ENCODE data around the gene LHPP.

Gene LHPP

DNA sequence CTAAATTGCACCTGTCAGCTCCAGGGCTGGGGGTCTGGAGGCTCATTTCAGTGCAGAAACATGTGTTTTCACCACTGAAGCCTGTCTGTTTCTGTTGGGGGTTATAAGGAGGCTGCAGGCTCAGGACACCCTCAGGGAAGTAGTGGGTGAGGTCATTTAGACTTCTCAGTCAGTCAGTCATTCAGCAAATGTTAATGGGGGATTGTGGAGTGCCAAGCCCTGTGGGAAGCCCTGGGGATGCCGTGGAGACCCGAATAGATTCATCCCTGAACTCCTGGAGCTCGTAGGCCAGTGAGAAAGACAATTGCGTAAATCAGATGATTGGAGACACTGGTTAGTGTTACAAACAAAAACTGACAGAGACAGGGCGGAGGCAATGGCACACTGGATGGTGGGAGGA is 19.2 kb downstream of the LHPP start:
- H3K27me3 ChIP-seq (ENCODE audit: insufficient read depth, poor library complexity, severe bottlenecking) = no peaks in the 10 kb centered on the region
- no peaks in the 10 kb centered on the region for H3K36me3 ChIP-seq (ENCODE audit: low read depth)
- H3K4me3 ChIP-seq (ENCODE audit: severe bottlenecking) = no peak overlapping the region
- DNase-seq (ENCODE audit: low spot score) (no peak), ATAC-seq (ENCODE audit: low read depth) (no peak)
- TF ChIP-seq, protein P1, sequence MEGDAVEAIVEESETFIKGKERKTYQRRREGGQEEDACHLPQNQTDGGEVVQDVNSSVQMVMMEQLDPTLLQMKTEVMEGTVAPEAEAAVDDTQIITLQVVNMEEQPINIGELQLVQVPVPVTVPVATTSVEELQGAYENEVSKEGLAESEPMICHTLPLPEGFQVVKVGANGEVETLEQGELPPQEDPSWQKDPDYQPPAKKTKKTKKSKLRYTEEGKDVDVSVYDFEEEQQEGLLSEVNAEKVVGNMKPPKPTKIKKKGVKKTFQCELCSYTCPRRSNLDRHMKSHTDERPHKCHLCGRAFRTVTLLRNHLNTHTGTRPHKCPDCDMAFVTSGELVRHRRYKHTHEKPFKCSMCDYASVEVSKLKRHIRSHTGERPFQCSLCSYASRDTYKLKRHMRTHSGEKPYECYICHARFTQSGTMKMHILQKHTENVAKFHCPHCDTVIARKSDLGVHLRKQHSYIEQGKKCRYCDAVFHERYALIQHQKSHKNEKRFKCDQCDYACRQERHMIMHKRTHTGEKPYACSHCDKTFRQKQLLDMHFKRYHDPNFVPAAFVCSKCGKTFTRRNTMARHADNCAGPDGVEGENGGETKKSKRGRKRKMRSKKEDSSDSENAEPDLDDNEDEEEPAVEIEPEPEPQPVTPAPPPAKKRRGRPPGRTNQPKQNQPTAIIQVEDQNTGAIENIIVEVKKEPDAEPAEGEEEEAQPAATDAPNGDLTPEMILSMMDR (IDR thresholded peaks at IDR 0.05; ENCODE audit: poor library complexity, severe bottlenecking) = no peak
- no peaks in the 10 kb centered on the region for H3K9me3 ChIP-seq (ENCODE audit: severe bottlenecking)
- no peak overlapping the region for H3K27ac ChIP-seq (ENCODE audit: poor library complexity, severe bottlenecking)
- peaks cover 9% of the 10 kb centered on the region for H3K4me1 ChIP-seq (ENCODE audit: insufficient read depth, poor library complexity, severe bottlenecking)

DNA sequence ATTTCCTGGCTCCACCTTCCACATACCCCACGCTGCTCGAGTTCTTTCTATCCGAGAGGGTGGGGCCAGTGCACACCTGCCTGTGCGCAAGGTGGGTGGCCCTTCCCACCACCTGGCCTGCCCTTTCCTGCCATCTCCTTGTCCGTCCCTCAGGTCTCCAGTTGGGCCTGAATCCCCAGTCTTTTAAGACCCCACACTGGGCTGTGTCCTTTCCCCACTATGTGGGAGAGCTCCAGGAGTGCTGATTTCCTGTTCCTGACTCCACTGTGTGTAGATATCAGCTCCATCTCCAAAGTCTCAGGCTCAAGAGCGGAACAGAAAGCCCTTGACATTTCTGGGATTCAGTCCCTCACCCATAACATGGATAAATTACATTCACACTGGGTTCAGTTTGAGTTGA is 20.1 kb downstream of the LHPP start:
- TF ChIP-seq, protein P1 (IDR thresholded peaks at IDR 0.05; ENCODE audit: poor library complexity, severe bottlenecking) = no peak
- ATAC-seq (ENCODE audit: low read depth) (no peak), DNase-seq (ENCODE audit: low spot score) (no peak)
- H3K9me3 ChIP-seq (ENCODE audit: severe bottlenecking) = no peaks in the 10 kb centered on the region
- H3K4me1 ChIP-seq (ENCODE audit: insufficient read depth, poor library complexity, severe bottlenecking) = peaks cover 9% of the 10 kb centered on the region
- H3K4me3 ChIP-seq (ENCODE audit: severe bottlenecking) = no peak overlapping the region
- H3K27ac ChIP-seq (ENCODE audit: poor library complexity, severe bottlenecking) = no peak overlapping the region
- no peaks in the 10 kb centered on the region for H3K36me3 ChIP-seq (ENCODE audit: low read depth)
- no peaks in the 10 kb centered on the region for H3K27me3 ChIP-seq (ENCODE audit: insufficient read depth, poor library complexity, severe bottlenecking)

DNA sequence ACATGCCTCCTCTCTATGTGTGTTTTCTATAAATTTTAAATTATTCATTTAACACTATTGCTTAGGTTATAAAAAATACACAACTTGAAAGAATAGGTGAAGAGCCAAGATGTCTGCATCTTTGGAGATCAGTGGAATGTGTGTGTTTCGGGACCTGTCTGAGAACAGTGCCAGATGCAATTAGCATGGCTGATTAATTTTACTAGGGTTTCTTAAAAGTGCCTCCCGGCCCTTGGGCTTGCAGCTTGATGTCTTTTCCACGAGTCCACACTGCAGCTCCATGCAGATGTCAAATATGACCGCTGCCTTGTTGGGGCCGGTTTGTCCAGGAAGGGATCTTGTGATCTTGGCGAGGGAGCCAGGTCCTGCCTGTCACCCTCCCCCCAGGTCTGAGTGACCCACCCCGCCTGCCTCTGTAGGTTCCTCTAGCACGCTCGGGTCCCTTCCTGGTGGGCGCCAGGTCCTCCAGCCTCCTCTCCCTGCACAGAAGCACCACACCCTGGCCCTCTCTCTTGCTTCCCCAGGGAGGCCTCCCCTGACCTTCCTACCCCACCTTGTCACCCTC is 20.7 kb downstream of the LHPP start:
- H3K4me3 ChIP-seq (ENCODE audit: severe bottlenecking) = no peak overlapping the region
- H3K4me1 ChIP-seq (ENCODE audit: insufficient read depth, poor library complexity, severe bottlenecking) = peaks cover 9% of the 10 kb centered on the region
- no peaks in the 10 kb centered on the region for H3K36me3 ChIP-seq (ENCODE audit: low read depth)
- no peak overlapping the region for H3K27ac ChIP-seq (ENCODE audit: poor library complexity, severe bottlenecking)
- TF ChIP-seq, protein P1 (IDR thresholded peaks at IDR 0.05; ENCODE audit: poor library complexity, severe bottlenecking) = no peak
- no peaks in the 10 kb centered on the region for H3K9me3 ChIP-seq (ENCODE audit: severe bottlenecking)
- no peak for ATAC-seq (ENCODE audit: low read depth)
- DNase-seq (ENCODE audit: low spot score) = no peak
- H3K27me3 ChIP-seq (ENCODE audit: insufficient read depth, poor library complexity, severe bottlenecking) = no peaks in the 10 kb centered on the region

DNA sequence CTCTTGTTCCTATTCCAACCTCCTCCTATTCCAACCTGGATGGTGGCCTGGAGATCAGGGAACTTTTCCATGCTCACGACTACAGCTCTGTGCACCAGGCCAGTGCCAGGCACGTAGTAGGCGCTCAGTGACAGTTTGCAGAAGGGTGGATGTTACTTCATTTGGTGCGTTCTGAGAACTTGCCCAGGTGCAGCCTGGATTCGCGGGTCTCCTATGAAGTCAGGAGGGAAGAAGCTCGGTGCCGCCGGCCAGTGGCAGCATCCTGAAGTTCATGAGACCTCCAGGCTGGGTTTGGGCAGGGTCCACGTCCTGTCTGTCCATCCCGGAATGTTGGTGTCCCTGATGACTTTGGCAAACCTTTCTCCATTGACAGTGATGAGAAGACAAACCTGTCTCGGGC is 21.3 kb downstream of the LHPP start:
- DNase-seq (ENCODE audit: low spot score) = no peak
- ATAC-seq (ENCODE audit: low read depth) = no peak
- Histone ChIP-seq H3K27ac (ENCODE audit: poor library complexity, severe bottlenecking) (no peak overlapping the region), H3K27me3 (ENCODE audit: insufficient read depth, poor library complexity, severe bottlenecking) (no peaks in the 10 kb centered on the region), H3K36me3 (ENCODE audit: low read depth) (no peaks in the 10 kb centered on the region), H3K9me3 (ENCODE audit: severe bottlenecking) (no peaks in the 10 kb centered on the region), H3K4me3 (ENCODE audit: severe bottlenecking) (no peak overlapping the region), H3K4me1 (ENCODE audit: insufficient read depth, poor library complexity, severe bottlenecking) (peaks cover 6% of the 10 kb centered on the region)
- TF ChIP-seq, protein P1 (IDR thresholded peaks at IDR 0.05; ENCODE audit: poor library complexity, severe bottlenecking) = no peak

DNA sequence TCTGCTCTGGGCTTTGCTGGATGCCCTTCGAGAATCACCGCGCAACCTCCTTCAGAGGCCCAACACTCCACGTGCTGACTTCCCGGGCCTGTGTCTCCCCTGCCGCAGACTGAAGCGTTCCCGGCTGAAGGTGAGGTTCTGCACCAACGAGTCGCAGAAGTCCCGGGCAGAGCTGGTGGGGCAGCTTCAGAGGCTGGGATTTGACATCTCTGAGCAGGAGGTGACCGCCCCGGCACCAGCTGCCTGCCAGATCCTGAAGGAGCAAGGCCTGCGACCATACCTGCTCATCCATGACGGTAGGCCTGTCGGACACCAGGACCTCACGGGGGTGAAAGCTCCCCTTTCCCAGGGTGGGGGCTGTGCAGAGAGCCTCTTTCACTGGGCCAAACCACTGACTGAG is 22.4 kb downstream of the LHPP start:
- no peak for ATAC-seq (ENCODE audit: low read depth)
- H3K9me3 ChIP-seq (ENCODE audit: severe bottlenecking) = no peaks in the 10 kb centered on the region

More for the DNA sequence above, 22.4 kb downstream of the LHPP start:
- TF ChIP-seq, protein P1 (IDR thresholded peaks at IDR 0.05; ENCODE audit: poor library complexity, severe bottlenecking) = no peak
- Histone ChIP-seq H3K36me3 (ENCODE audit: low read depth) (no peaks in the 10 kb centered on the region), H3K4me3 (ENCODE audit: severe bottlenecking) (no peak overlapping the region), H3K27ac (ENCODE audit: poor library complexity, severe bottlenecking) (no peak overlapping the region), H3K27me3 (ENCODE audit: insufficient read depth, poor library complexity, severe bottlenecking) (no peaks in the 10 kb centered on the region), H3K4me1 (ENCODE audit: insufficient read depth, poor library complexity, severe bottlenecking) (no peaks in the 10 kb centered on the region)
- no peak for DNase-seq (ENCODE audit: low spot score)
